ENCODE measurements around the gene SLFN12L. TPM values are rescaled to one million over a fixed set of nuclear protein-coding genes. Genes with fewer than 3 reads are reported as not detected.

The SLFN12L gene
- total RNA-seq, 2 experiments from 2014 or later = 115 to 123 TPM

- ATAC-seq = no peak
- DNase-seq = no peak
- peaks cover 71% of the 10 kb centered on the region for H3K36me3 Mint-ChIP-seq (ENCODE audit: low read depth)
- ChIA-PET CTCF (interaction anchor here (0.6 to 3.1 kb wide), 5 partner anchors 10 to 185 kb away, joined by 3 to 11 read pairs (median 3); no protein-coding TSS in a partner anchor), POLR2A (interaction anchor here (1.5 to 2.4 kb wide), 2 partner anchors 12 to 40 kb away, joined by 5 to 9 read pairs; no protein-coding TSS in a partner anchor)
- no peak overlapping the region for H3K27ac Mint-ChIP-seq
- H3K27me3 Mint-ChIP-seq (ENCODE audit: low read depth) = no peaks in the 10 kb centered on the region
- H3K9me3 Mint-ChIP-seq (ENCODE audit: insufficient read depth) = no peaks in the 10 kb centered on the region
- H3K4me1 Mint-ChIP-seq (ENCODE audit: low read depth) = peaks cover 82% of the 10 kb centered on the region
- H3K4me3 Mint-ChIP-seq = no peak overlapping the region
These were observed 38.9 kb downstream of the SLFN12L start for GRCh38 chr17:35498448-35499178.

DNA sequence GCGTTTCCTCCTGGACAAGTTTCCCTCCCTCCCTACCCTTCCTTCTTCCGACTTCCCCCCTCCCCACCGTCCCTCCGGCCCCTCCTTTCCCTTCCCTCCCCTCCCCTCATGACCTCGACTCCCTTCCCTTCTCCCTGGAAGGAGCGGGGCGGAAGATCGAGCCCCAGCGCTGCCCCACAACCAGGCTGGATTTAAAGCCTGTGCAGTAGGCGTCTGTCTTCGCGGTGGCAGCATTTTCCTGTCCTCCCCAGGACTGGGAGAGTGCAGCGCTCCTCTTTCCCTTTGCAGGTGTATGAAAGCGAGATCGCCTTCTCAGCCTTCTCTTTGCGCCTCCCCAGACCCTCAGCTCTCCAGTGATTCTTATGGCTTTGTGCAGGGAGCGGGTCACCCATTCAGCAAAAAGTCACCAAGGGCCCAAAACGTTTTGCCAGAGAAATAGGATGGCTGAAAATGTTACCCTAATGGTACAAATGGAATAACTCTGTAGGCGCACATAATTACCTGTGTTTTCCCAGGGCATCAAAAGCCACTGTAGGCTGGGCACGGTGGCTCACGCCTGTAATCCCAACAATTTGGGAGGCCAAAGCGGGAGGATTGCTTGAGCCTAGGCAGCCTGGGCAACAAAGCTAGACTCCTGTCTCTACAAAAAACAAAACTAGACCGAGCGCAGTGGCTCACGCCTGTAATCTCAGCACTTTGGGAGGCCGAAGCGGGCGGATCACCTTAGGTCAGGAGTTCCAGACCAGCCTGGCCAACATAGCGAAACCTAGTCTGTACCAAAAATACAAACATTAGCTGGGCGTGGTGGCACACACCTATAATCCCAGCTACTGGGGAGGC is 40.8 kb downstream of the SLFN12L start:
- peak overlapping the region; percentile 52 for H3K27ac Mint-ChIP-seq
- no peak for ATAC-seq
- no peaks in the 10 kb centered on the region for H3K27me3 Mint-ChIP-seq (ENCODE audit: low read depth)
- H3K36me3 Mint-ChIP-seq (ENCODE audit: low read depth) = peaks cover 77% of the 10 kb centered on the region
- DNase-seq = no peak
- H3K9me3 Mint-ChIP-seq (ENCODE audit: insufficient read depth) = no peaks in the 10 kb centered on the region
- ChIA-PET POLR2A (no interaction called here), CTCF (interaction anchor here (1.5 kb wide), 1 partner anchor 43 kb away, joined by 3 read pairs; no protein-coding TSS in a partner anchor)
- peaks cover 87% of the 10 kb centered on the region for H3K4me1 Mint-ChIP-seq (ENCODE audit: low read depth)
- H3K4me3 Mint-ChIP-seq = peak overlapping the region; percentile 25

DNA sequence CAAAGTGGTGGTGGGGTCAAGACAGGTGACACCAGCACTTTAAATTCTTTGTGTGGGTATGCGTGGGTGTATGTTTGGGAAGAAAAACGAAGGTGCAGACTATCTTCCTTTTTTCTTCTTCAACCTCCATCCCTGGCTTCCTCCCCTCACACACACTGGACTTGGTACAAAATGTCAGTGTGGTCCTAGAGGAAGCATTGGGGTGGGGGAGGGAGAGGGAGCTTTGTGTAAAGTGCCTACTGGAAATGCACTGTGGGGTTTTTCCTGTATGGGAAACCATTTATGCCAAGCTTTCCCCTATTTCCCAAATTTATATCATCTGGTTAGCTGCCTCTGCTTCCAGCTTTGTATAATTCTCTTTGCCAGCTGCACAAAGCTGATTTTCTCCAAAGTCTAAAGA is 44.4 kb downstream of the SLFN12L start:
- Mint-ChIP-seq H3K27ac (no peak overlapping the region), H3K27me3 (ENCODE audit: low read depth) (no peaks in the 10 kb centered on the region), H3K9me3 (ENCODE audit: insufficient read depth) (no peaks in the 10 kb centered on the region), H3K36me3 (ENCODE audit: low read depth) (peaks cover 83% of the 10 kb centered on the region), H3K4me3 (no peak overlapping the region), H3K4me1 (ENCODE audit: low read depth) (peaks cover 88% of the 10 kb centered on the region)
- DNase-seq (no peak), ATAC-seq (no peak)
- ChIA-PET CTCF (interaction anchor here (0.7 kb wide), 1 partner anchor 39 kb away, joined by 3 read pairs; no protein-coding TSS in a partner anchor), POLR2A (no interaction called here)

GRCh38 chr17:35491417-35491816 is 46.1 kb downstream of the SLFN12L start:
- H3K27me3 Mint-ChIP-seq (ENCODE audit: low read depth) = no peaks in the 10 kb centered on the region
- H3K4me3 Mint-ChIP-seq = no peak overlapping the region
- no peak for ATAC-seq

DNA sequence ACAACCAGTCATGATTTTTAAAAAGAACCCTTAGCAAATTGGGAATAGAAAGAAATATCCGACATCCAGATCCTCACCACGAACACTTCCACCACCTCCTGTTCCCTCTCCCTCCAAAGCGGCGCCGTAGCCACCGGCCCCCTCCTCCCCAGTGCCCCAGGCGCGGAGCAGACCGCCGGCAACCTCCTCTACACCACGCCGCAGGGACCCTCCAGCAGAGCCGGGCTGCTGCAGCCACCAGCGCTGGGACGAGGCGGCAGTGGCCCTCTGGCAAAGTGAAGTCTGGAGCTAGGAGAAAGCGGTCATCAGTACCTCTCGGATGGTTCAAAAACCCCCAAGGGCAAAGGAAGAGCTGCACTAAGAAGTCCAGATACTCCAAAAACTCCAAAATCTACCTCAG is 47.5 kb downstream of the SLFN12L start:
- Mint-ChIP-seq H3K27me3 (ENCODE audit: low read depth) (no peaks in the 10 kb centered on the region), H3K27ac (no peak overlapping the region), H3K36me3 (ENCODE audit: low read depth) (peaks cover 87% of the 10 kb centered on the region), H3K4me1 (ENCODE audit: low read depth) (peaks cover 86% of the 10 kb centered on the region), H3K4me3 (no peak overlapping the region), H3K9me3 (ENCODE audit: insufficient read depth) (peaks cover 6% of the 10 kb centered on the region)
- POLR2A ChIA-PET = interaction anchor here (0.7 kb wide), 1 partner anchor 159 kb away, joined by 3 read pairs; no protein-coding TSS in a partner anchor
- ATAC-seq = no peak
- CTCF ChIA-PET = interaction anchor here (1.2 kb wide), 1 partner anchor 33 kb away, joined by 3 read pairs; no protein-coding TSS in a partner anchor
- DNase-seq = no peak

More at GRCh38 chr17:35491417-35491816, 46.1 kb downstream of the SLFN12L start:
- DNase-seq = no peak
- H3K9me3 Mint-ChIP-seq (ENCODE audit: insufficient read depth) = no peaks in the 10 kb centered on the region
- ChIA-PET POLR2A (interaction anchor here (1.1 kb wide), 1 partner anchor 43 kb away, joined by 3 read pairs; no protein-coding TSS in a partner anchor), CTCF (interaction anchor here (1.4 kb wide), 1 partner anchor 178 kb away, joined by 5 read pairs; no protein-coding TSS in a partner anchor)
- H3K36me3 Mint-ChIP-seq (ENCODE audit: low read depth) = peaks cover 83% of the 10 kb centered on the region
- H3K4me1 Mint-ChIP-seq (ENCODE audit: low read depth) = peaks cover 89% of the 10 kb centered on the region
- H3K27ac Mint-ChIP-seq = no peak overlapping the region

- Mint-ChIP-seq H3K9me3 (ENCODE audit: insufficient read depth) (peaks cover 11% of the 10 kb centered on the region), H3K27ac (peak overlapping the region; percentile 65), H3K4me1 (ENCODE audit: low read depth) (peaks cover 88% of the 10 kb centered on the region), H3K27me3 (ENCODE audit: low read depth) (no peaks in the 10 kb centered on the region), H3K4me3 (no peak overlapping the region), H3K36me3 (ENCODE audit: low read depth) (peaks cover 94% of the 10 kb centered on the region)
- CTCF ChIA-PET = interaction anchor here (1.2 to 2.9 kb wide), 5 partner anchors 10 to 176 kb away, joined by 3 to 30 read pairs (median 13); partner anchors contain the start of genes SLFN11 and SLFN12L
- ATAC-seq (no peak), DNase-seq (no peak)
- POLR2A ChIA-PET = interaction anchor here (0.8 to 2.9 kb wide), 3 partner anchors 48 to 176 kb away, joined by 3 to 13 read pairs (median 10); partner anchors contain the start of gene SLFN12L
These were observed 48.5 kb downstream of the SLFN12L start for GRCh38 chr17:35488991-35489390.

DNA sequence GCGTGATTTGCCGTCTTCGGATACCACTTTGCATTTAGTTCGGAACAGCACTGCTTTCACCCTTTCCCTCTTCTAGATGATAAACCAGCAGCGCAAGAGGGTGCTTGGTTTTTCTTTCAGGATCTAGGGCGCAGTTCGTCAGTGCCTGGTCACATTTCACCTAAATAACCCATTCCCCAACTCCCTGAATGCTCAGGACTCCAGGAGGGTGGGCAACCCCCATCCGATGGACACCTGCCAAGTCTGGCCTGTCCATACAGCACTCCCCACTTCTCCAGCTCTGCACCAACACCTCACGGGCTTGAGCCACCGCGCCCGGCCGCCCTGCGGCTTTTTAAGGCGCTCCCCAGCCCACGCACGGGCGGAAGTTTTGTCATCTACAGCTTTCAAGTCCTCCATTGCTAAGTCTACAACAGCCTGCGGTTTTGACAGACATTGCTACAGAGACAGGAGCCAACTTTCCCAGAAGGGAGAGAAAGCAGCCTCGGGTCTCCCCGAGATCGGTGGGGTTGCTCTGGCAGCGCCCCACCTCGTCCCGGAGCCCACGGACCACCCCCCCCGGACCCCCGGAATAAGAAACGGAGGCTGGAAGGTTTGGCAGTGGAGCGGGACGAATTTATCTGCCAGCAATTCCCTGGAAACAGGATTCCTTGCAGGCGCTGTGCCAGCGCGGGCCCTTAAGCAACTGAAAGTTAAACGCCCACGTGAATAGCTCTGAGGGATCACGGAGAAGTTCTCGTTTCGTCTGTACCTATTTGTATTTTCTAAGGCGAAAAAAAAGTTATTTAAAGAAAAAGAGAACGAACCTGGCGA is 50.4 kb downstream of the SLFN12L start:
- ATAC-seq (peak; percentile 69), DNase-seq (peak; percentile 76)
- peak overlapping the region; percentile 90 for H3K27ac Mint-ChIP-seq
- H3K27me3 Mint-ChIP-seq (ENCODE audit: low read depth) = no peaks in the 10 kb centered on the region
- H3K9me3 Mint-ChIP-seq (ENCODE audit: insufficient read depth) = peaks cover 11% of the 10 kb centered on the region
- peaks cover 71% of the 10 kb centered on the region for H3K4me1 Mint-ChIP-seq (ENCODE audit: low read depth)
- POLR2A ChIA-PET = interaction anchor here (1.0 to 2.9 kb wide), 12 partner anchors 8 to 273 kb away, joined by 3 to 13 read pairs (median 4); partner anchors contain the start of genes SLFN11, SLFN12L, SLFN13 and SLFN5
- peaks cover 95% of the 10 kb centered on the region for H3K36me3 Mint-ChIP-seq (ENCODE audit: low read depth)
- H3K4me3 Mint-ChIP-seq = peak overlapping the region; percentile 76
- CTCF ChIA-PET = interaction anchor here (0.8 to 2.9 kb wide), 8 partner anchors 35 to 174 kb away, joined by 3 to 30 read pairs (median 8); partner anchors contain the start of genes SLFN11 and SLFN12L

DNA sequence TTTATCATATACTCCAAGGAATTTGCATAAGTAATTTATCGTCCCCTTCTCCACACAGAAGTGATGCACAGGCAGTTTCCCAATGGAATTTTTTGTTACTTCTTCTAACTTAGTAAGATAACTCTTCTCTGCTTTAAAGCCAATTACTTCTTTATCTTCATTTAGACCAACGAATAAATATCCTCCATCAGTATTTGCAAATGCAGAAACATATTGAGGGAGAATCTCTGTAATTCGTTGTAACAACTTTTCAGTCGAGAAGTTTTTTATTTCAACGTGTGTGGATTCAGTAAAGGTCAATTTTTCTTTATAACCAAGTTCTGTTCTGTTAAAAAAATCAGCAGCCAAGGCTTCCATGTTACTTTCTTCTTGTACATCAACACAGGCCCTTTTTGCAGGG is 58.2 kb downstream of the SLFN12L start:
- Mint-ChIP-seq H3K27ac (no peak overlapping the region), H3K4me1 (ENCODE audit: low read depth) (peaks cover 38% of the 10 kb centered on the region), H3K27me3 (ENCODE audit: low read depth) (no peaks in the 10 kb centered on the region), H3K9me3 (ENCODE audit: insufficient read depth) (peaks cover 9% of the 10 kb centered on the region), H3K4me3 (no peak overlapping the region), H3K36me3 (ENCODE audit: low read depth) (peaks cover 92% of the 10 kb centered on the region)
- no peak for DNase-seq
- CTCF ChIA-PET = interaction anchor here (0.9 to 1.7 kb wide), 3 partner anchors 31 to 166 kb away, joined by 3 to 7 read pairs (median 3); partner anchors contain the start of gene SLFN13
- POLR2A ChIA-PET = no interaction called here
- ATAC-seq = no peak

- CTCF ChIA-PET = no interaction called here
- POLR2A ChIA-PET = no interaction called here
These were observed 60.2 kb downstream of the SLFN12L start for GRCh38 chr17:35477248-35477647.

DNA sequence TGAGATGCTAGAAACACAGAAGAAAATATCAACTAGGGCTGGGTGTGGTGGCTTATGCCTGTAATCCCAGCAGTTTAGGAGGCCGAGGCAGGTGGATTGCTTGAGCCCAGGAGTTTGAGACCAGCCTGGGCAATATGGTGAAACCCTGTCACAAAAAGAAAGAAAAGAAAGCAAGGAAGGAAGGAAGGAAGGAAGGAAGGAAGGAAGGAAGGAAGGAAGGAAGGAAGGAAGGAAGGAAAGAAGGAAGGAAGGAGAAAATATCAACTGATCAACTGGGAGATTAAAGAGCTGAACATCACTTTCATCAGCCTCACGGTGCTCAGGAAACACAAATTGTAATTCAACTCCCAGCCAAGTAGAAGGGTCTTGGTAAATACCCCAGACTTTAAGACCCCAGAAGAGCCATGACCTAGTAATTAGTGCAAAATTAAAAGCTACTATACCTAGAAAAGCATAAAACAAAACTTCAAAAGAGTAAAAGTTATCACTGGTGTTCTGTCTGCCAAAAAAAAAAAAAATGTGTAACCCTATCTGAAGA is 61.1 kb downstream of the SLFN12L start:
- H3K9me3 Mint-ChIP-seq (ENCODE audit: insufficient read depth) = peaks cover 9% of the 10 kb centered on the region
- peak overlapping the region; percentile 8 for H3K27ac Mint-ChIP-seq
- H3K36me3 Mint-ChIP-seq (ENCODE audit: low read depth) = peaks cover 89% of the 10 kb centered on the region
- H3K27me3 Mint-ChIP-seq (ENCODE audit: low read depth) = no peaks in the 10 kb centered on the region
- DNase-seq = no peak
- H3K4me1 Mint-ChIP-seq (ENCODE audit: low read depth) = peaks cover 45% of the 10 kb centered on the region
- ChIA-PET POLR2A (no interaction called here), CTCF (interaction anchor here (1.2 kb wide), 1 partner anchor 163 kb away, joined by 7 read pairs; no protein-coding TSS in a partner anchor)
- H3K4me3 Mint-ChIP-seq = no peak overlapping the region
- ATAC-seq = no peak

More at GRCh38 chr17:35477248-35477647, 60.2 kb downstream of the SLFN12L start:
- Mint-ChIP-seq H3K27me3 (ENCODE audit: low read depth) (no peaks in the 10 kb centered on the region), H3K4me1 (ENCODE audit: low read depth) (peaks cover 40% of the 10 kb centered on the region), H3K36me3 (ENCODE audit: low read depth) (peaks cover 92% of the 10 kb centered on the region), H3K4me3 (no peak overlapping the region), H3K9me3 (ENCODE audit: insufficient read depth) (peaks cover 9% of the 10 kb centered on the region), H3K27ac (no peak overlapping the region)
- no peak for ATAC-seq
- DNase-seq = no peak
